ENCODE data around the gene OR1L8. TPM values are rescaled to one million over a fixed set of nuclear protein-coding genes. Genes with fewer than 3 reads are reported as not detected.
"Not testable (repeated sequence)": the region's sequence is repeated elsewhere in the genome, so short reads cannot be mapped to it uniquely, and the experiment has no call there.

Gene OR1L8
- total RNA-seq, 3 donors from 2014 or later, result 0.44 to 0.48 TPM; not detected in 1

DNA sequence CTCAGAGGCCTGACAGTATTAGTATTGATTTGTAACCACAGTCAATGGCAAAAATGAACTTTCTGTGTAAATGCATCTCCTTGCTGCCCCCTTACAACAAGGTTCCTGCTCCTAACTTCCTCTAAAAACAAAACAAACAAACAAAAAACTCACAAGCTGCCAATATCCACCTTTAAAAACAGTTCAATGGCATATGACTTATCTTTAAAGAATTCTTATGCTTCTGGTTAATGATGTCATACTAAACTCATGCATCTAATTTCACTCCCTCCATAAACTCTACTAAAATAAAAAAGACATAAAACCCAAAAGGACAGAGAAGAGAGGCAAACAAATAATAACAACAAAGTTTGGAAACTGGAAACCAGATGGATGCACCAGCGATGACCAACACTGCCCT is 47.0 kb downstream of the OR1L8 start:
- Histone ChIP-seq H3K36me3 (no peaks in the 10 kb centered on the region), H3K27ac (no peak overlapping the region), H3K27me3 (no peaks in the 10 kb centered on the region), H3K9me3 (peaks cover 6% of the 10 kb centered on the region in 2 donors), H3K4me3 (no peak overlapping the region), H3K4me1 (no peaks in the 10 kb centered on the region)
- TF ChIP-seq, protein P1, sequence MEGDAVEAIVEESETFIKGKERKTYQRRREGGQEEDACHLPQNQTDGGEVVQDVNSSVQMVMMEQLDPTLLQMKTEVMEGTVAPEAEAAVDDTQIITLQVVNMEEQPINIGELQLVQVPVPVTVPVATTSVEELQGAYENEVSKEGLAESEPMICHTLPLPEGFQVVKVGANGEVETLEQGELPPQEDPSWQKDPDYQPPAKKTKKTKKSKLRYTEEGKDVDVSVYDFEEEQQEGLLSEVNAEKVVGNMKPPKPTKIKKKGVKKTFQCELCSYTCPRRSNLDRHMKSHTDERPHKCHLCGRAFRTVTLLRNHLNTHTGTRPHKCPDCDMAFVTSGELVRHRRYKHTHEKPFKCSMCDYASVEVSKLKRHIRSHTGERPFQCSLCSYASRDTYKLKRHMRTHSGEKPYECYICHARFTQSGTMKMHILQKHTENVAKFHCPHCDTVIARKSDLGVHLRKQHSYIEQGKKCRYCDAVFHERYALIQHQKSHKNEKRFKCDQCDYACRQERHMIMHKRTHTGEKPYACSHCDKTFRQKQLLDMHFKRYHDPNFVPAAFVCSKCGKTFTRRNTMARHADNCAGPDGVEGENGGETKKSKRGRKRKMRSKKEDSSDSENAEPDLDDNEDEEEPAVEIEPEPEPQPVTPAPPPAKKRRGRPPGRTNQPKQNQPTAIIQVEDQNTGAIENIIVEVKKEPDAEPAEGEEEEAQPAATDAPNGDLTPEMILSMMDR (IDR thresholded peaks at IDR 0.05), result no peak
- no peak for TF ChIP-seq POLR2A (IDR thresholded peaks at IDR 0.05)
- no peak for TF ChIP-seq POLR2AphosphoS5 (IDR thresholded peaks at IDR 0.05)
- intact Hi-C loops (cut with DNase I; ENCODE audit: low total_unique reads), result loop anchor here (10.0 kb wide), 1 partner anchor 1079 kb away; no protein-coding TSS in a partner anchor
- DNase-seq (ENCODE audit: low spot score in 2 of 2), result no peak

DNA sequence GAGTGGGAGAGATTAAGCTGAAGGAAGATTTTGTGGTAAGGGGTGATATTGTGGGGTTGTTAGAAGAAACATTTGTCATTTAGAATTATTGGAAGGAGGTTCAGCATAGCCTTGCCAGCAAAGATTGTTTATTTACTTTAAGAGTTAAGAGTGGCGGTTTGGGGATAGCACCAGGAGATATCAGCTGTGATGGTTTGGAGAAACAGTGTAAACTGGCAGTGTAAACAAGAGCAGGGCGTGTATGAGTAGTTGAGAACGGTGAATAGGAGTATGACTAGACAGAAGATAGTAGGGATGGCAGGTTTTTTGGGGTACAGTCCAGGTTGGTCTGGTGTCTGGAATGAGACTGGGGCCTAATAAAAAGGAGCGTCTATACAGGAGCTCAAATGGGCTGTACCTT is 52.0 kb downstream of the OR1L8 start:
- not testable (repeated sequence) for H3K36me3 ChIP-seq; H3K9me3 ChIP-seq; H3K4me1 ChIP-seq; DNase-seq (ENCODE audit: low spot score in 2 of 2); H3K27ac ChIP-seq; H3K27me3 ChIP-seq; H3K4me3 ChIP-seq
- intact Hi-C loops (cut with DNase I; ENCODE audit: low total_unique reads), result loop anchor here (10.0 kb wide), 1 partner anchor 1084 kb away; no protein-coding TSS in a partner anchor

DNA sequence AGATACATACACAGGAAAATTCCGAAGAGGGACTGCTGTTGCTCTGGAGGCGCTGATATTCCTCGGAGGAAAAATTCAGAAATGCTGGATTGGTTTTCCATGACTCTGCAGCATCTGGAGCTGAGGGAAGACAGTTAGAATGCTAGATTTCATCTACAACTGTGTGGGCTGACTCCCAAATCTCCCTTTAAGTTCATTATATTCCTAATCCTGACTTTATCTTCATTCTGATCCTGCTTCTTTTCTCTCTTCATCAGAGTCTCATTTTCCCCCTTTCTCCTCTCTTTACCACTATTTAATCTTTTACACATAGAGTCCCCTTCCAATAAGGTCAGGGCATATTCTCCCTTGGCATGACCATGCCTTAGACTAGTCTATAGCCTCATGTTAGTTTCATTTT is 56.0 kb downstream of the OR1L8 start, which contains the start of gene OR1N1:
Gene OR1N1, minus strand, starts transcription at position 101 of the 400 bp plus-strand sequence. Its CDS starts 0 bp downstream, at position 101.
- H3K27me3 ChIP-seq, result no peaks in the 10 kb centered on the region
- TF ChIP-seq POLR2AphosphoS5 (IDR thresholded peaks at IDR 0.05), result no peak
- no peaks in the 10 kb centered on the region for H3K36me3 ChIP-seq
- H3K27ac ChIP-seq, result no peak within 1 kb of the TSS
- H3K4me1 ChIP-seq, result no peaks in the 10 kb centered on the region
- intact Hi-C loops (cut with DNase I; ENCODE audit: low total_unique reads), result no loop called here
- no peak within 1 kb of the TSS for H3K4me3 ChIP-seq
- H3K9me3 ChIP-seq, result no peaks in the 10 kb centered on the region
- no peak for DNase-seq (ENCODE audit: low spot score in 2 of 2)

DNA sequence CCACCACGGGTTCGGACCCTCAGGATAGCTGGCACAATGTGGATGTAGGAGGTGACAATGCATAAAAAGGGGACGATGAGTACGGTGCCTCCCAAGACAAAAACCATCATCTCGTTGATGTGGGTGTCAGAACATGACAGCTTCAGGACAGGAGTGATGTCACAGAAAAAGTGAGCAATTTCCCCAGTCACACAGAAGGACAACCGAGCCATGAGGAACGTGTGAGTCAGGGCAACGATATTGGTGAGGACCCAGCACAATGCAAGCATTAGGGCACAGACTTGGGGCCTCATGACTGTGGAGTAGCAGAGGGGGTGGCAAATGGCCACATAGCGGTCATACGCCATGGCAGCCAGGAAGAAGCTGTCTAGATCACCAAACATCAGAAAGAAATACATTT is 56.6 kb downstream of the OR1L8 start:
- H3K4me3 ChIP-seq, result no peak overlapping the region
- intact Hi-C loops (cut with DNase I; ENCODE audit: low total_unique reads), result no loop called here
- H3K9me3 ChIP-seq, result no peaks in the 10 kb centered on the region
- no peak for TF ChIP-seq POLR2A (IDR thresholded peaks at IDR 0.05)
- TF ChIP-seq, protein P1 (IDR thresholded peaks at IDR 0.05), result no peak
- no peak for TF ChIP-seq POLR2AphosphoS5 (IDR thresholded peaks at IDR 0.05)
- no peak for DNase-seq (ENCODE audit: low spot score in 2 of 2)
- H3K27ac ChIP-seq, result no peak overlapping the region
- H3K4me1 ChIP-seq, result no peaks in the 10 kb centered on the region
- H3K36me3 ChIP-seq, result no peaks in the 10 kb centered on the region
- no peaks in the 10 kb centered on the region for H3K27me3 ChIP-seq

DNA sequence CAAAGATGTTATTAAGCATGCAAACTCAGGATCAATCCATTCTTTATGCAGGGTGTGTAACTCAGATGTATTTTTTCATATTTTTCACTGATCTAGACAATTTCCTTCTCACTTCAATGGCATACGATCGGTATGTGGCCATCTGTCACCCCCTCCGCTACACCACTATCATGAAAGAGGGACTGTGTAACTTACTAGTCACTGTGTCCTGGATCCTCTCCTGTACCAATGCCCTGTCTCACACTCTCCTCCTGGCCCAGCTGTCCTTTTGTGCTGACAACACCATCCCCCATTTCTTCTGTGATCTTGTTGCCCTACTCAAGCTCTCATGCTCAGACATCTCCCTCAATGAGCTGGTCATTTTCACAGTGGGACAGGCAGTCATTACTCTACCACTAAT is 63.8 kb downstream of the OR1L8 start:
- Histone ChIP-seq H3K4me1 (no peaks in the 10 kb centered on the region), H3K27ac (no peak overlapping the region), H3K36me3 (no peaks in the 10 kb centered on the region), H3K9me3 (no peaks in the 10 kb centered on the region), H3K27me3 (no peaks in the 10 kb centered on the region), H3K4me3 (no peak overlapping the region)
- intact Hi-C loops (cut with DNase I; ENCODE audit: low total_unique reads), result no loop called here
- TF ChIP-seq POLR2AphosphoS5 (IDR thresholded peaks at IDR 0.05) (no peak), POLR2A (IDR thresholded peaks at IDR 0.05) (no peak)
- TF ChIP-seq, protein P1 (IDR thresholded peaks at IDR 0.05), result no peak
- no peak for DNase-seq (ENCODE audit: low spot score in 2 of 2)

DNA sequence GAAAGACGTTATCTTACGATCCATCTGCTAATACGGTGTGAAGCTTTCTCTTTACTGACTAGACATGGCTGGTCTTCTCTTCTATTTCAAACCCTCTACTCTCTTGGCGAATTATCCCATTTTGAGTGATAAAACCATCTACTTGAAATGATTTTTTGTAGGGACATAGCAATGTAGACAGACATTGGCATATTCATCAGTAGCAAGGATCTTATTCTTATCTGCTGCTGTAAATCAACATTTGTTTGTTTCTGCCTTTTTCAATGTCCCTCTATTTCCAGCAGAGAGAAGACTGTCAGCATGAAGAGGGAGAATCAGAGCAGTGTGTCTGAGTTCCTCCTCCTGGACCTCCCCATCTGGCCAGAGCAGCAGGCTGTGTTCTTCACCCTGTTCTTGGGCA is 64.3 kb downstream of the OR1L8 start, which contains the start of gene OR1J4:
Gene OR1J4, plus strand, starts transcription at position 301 of the 400 bp plus-strand sequence. Its CDS starts 0 bp downstream, at position 301.
- TF ChIP-seq, protein P1 (IDR thresholded peaks at IDR 0.05), result no peak
- TF ChIP-seq POLR2AphosphoS5 (IDR thresholded peaks at IDR 0.05), result no peak
- TF ChIP-seq POLR2A (IDR thresholded peaks at IDR 0.05), result no peak
- Histone ChIP-seq H3K9me3 (no peaks in the 10 kb centered on the region), H3K4me3 (no peak within 1 kb of the TSS), H3K36me3 (no peaks in the 10 kb centered on the region), H3K4me1 (no peaks in the 10 kb centered on the region), H3K27ac (no peak within 1 kb of the TSS), H3K27me3 (no peaks in the 10 kb centered on the region)
- intact Hi-C loops (cut with DNase I; ENCODE audit: low total_unique reads), result no loop called here
- no peak for DNase-seq (ENCODE audit: low spot score in 2 of 2)
